Stimulated activated CD8-positive, alpha-beta memory T cell treated with anti-CD3 and anti-CD28 coated beads, Interleukin-2, amount 100 ng/mL, for 1 hour (primary cell): ENCODE results near the gene FPR2.
"Not testable (repeated sequence)": the region's sequence is repeated elsewhere in the genome, so short reads cannot be mapped to it uniquely, and the experiment has no call there.

ENCODE experiments used
- DNase-seq, 2 donors: peaks; one replicate each; pipeline ENCODE4 v3.0.0-alpha.2; 2020; ENCODE audit warnings: low read depth in 2 of 2

Gene FPR2

GRCh38 chr19:51783372-51783771, 22.4 kb downstream of the FPR2 start:
- no peak for DNase-seq

- no peak for DNase-seq
Observed at GRCh38 chr19:51784109-51784785, 23.3 kb downstream of the FPR2 start.

GRCh38 chr19:51784922-51785690, 24.1 kb downstream of the FPR2 start:
- DNase-seq: no peak

DNA sequence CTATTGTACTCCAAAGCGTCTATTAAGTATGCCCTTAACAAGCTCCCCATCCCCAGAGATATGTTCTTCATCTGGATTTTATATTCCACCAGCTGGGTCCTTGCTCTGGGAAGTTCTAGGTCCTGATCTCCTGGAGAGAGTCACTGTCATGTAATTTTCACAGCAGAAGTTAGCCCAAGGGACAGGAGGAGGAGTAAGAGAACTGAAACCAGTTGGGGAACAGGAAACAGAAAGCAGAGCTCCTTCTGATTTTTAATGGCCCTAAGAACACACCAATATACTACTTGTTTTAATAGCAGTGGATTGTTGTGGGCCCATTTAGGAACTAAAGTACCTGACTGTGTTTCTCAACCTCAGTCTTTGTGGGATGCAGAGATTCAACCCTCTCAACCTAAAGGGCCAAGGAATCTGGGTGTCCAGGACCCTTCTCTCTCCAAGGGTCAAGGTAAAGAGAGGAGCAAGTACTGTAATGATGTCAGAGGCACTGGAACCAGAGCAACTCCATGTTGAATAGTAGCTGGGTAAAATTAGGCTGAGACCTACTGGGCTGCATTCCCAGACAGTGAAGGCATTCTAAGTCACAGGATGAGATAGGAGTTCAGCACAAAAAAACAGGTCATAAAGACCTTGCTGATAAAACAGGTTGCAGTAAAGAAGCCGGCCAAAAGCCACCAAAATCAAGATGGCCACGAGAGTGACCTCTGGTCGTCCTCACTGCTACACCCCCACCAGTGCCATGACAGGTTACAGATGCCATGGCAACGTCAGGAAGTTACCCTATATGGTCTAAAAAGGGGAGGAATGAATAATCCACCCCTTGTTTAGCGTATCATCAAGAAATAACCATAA, 25.9 kb downstream of the FPR2 start:
- DNase-seq: no peak

DNA sequence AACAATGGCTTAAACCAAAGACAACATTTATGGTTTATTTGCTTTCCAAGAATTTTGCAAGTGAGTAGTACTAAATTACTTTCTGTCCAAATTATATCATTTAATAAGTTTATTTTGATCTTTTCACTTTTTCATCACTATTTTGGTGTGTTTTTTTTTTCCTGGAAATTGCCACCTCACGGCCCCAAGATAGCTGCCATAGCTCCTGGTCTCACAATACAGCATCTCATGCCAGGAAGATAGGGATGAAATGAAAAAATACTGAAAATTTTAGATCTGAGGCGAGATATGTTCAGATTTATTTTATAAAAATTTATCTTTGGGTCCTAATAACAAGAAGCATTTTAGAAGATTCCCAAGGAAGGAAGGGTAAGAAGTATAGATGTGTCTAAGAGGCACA, 27.0 kb downstream of the FPR2 start:
- no peak for DNase-seq

DNA sequence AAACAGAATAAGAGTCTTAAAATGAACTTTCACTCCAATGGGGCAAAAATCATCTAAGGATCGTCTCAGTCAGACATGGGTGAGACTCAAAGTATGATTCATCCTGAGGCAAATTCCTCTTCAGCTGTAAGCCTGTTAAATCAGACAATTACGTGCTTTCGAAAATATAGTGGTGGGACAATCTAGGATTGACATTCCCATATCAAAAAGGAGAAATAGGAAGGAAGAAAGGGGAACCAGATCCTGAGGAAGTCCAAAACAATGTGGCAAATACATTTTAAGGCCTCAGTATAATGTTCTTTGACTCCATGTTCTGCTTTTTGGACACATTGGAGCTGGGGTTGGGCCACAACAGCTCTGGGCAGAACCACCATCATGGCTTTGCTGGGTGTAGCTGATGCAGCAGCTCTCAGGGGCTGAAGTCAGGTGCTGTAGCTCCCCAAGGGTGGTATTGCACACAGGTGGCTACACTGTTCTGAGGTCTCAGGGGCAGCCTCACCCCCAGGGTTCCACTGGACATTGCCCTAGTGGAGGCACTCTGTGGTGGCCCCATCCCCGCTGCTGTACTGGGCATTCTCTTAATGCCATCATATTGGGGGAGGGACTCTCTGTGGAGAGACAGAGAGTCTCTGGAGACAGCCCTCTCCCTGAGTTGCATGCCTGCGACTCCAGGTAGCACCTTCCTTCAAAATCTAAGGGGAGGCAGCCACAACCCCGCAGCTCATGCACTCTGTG, 28.2 kb downstream of the FPR2 start:
- no peak for DNase-seq

GRCh38 chr19:51792932-51793331, 32.0 kb downstream of the FPR2 start:
- no peak for DNase-seq

GRCh38 chr19:51793994-51794393, 33.0 kb downstream of the FPR2 start:
- no peak for DNase-seq

GRCh38 chr19:51794885-51795490, 34.0 kb downstream of the FPR2 start, which contains the start of gene FPR3:
Gene FPR3 (plus strand): TSS chr19:51795157. CDS start chr19:51823749, 28,592 bp downstream.
- DNase-seq: no peak

GRCh38 chr19:51796195-51796679, 35.3 kb downstream of the FPR2 start:
- no peak for DNase-seq

- DNase-seq: no peak
Observed at GRCh38 chr19:51797480-51797879, 36.5 kb downstream of the FPR2 start.

- no peak for DNase-seq
Observed at GRCh38 chr19:51798062-51798461, 37.1 kb downstream of the FPR2 start.

- no peak for DNase-seq
Observed at GRCh38 chr19:51799034-51799773, 38.2 kb downstream of the FPR2 start.

DNA sequence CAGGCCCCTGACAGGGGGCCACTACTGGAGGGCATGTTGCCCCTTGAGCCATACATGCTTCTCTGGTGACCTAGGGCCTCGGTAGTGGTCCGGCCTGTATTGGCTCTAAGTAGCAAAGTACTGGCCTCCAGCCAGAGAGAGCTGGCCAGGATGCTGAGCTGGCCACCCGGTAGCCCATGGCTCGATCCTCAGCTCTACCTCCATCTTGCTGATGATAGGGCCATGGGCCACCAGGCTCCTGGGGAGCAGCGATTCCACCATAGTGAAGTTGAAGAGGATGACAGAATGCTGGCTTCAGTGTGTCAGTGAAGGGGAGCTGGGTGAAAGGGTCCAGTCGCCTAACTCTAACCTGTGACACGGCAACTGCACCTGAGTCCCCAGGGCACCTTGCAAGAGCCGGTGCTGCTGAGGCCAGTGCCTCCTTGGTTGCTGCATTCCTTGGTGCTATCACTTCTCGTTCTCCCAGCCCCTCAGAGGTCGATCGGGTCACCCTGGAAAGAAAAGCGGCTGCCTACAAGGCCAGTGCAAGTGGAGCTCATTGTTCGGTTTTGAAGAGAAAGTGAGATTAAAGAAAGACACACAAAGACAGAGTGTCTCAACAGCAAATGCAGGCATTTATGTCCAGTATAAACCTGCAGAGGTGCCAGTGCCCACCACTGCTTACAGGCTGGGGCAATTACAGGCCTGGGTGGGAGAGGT, 38.9 kb downstream of the FPR2 start:
- DNase-seq: no peak

- DNase-seq: no peak
Observed at GRCh38 chr19:51800473-51801244, 39.7 kb downstream of the FPR2 start.

DNA sequence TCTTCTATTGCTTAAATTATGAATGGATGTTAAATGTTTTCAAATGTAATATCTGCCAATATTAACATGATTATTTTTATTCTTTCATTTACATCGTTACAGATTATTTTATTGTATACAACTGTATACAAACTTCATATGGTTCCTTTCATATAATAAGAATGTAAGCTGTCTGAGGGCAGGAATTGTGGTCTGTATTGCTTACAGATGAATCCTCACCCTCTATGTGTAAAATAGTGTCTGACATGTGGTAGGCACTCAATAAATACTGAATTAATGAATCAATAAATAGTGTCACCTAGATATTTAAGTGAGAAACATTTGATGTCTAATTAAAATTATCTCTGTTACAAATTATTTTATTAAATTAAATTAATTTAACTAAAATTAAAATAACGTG, 41.8 kb downstream of the FPR2 start:
- DNase-seq: no peak

GRCh38 chr19:51803519-51803918, 42.5 kb downstream of the FPR2 start:
- no peak for DNase-seq

GRCh38 chr19:51803967-51804366, 43.0 kb downstream of the FPR2 start:
- DNase-seq: no peak

- not testable (repeated sequence) for DNase-seq
Observed at GRCh38 chr19:51804789-51805188, 43.8 kb downstream of the FPR2 start.
